Thyroid gland (tissue), 4 donors: ENCODE measurements around the gene PTK7.

Experiments used
- POLR2A ChIP-seq, 2 donors: fragments of 450-650 bp; IDR thresholded peaks; one replicate each; pipeline ENCODE4 v1.6.1; 2017; ENCODE audit warnings: antibody characterized with exemption in 2 of 2, mild to moderate bottlenecking in 2 of 2, moderate library complexity in 1 of 2
- TF ChIP-seq, protein P1 (sequence below), 6 experiments: fragments of 200-600 bp in 3 of 6; fragments of 450-650 bp in 3 of 6; sonication (generic) in 3 of 6; IDR thresholded peaks; one replicate each; pipeline ENCODE4 v1.5.1; 2016 to 2019; ENCODE audit warnings: antibody characterized with exemption in 6 of 6, mild to moderate bottlenecking in 2 of 6, inconsistent platforms in 1 of 6, moderate library complexity in 1 of 6

DNA sequence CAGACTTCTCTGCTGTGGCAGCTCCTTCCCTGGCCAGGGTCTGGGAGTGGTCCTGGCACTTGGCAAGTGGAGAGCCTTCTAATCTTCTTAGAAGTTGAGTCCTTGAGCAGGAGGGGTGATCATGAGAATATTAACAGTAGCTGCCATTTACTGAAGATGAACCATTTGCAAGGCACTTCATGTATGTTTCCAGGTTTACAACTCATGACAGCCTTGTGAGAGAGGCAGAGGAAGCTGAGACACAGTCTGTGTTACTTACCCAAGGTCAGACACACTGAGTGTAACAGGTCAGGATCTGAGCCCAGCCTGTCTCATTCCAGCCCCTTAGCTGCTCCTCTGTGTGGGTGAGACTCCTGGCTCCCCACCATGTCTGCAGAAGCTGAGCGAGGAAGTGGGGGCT, 49.4 kb downstream of the PTK7 start:
- TF ChIP-seq, protein P1, sequence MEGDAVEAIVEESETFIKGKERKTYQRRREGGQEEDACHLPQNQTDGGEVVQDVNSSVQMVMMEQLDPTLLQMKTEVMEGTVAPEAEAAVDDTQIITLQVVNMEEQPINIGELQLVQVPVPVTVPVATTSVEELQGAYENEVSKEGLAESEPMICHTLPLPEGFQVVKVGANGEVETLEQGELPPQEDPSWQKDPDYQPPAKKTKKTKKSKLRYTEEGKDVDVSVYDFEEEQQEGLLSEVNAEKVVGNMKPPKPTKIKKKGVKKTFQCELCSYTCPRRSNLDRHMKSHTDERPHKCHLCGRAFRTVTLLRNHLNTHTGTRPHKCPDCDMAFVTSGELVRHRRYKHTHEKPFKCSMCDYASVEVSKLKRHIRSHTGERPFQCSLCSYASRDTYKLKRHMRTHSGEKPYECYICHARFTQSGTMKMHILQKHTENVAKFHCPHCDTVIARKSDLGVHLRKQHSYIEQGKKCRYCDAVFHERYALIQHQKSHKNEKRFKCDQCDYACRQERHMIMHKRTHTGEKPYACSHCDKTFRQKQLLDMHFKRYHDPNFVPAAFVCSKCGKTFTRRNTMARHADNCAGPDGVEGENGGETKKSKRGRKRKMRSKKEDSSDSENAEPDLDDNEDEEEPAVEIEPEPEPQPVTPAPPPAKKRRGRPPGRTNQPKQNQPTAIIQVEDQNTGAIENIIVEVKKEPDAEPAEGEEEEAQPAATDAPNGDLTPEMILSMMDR (IDR thresholded peaks at IDR 0.05), result no peak
- no peak for TF ChIP-seq POLR2A (IDR thresholded peaks at IDR 0.05)
